ENCODE data around the gene NKAP. TPM values are rescaled to one million over a fixed set of nuclear protein-coding genes. Genes with fewer than 3 reads are reported as not detected.

The NKAP gene
- total and polyA plus RNA-seq, 2 of the 13 experiments (the other 11 are each of a cell fraction or from before 2014, with no cell fraction given), result 3.6 to 6.1 TPM

- TF ChIP-seq ZBTB44 (CRISPR knock-in tag; IDR thresholded peaks at IDR 0.05) (no peak), MED8 (CRISPR knock-in tag; IDR thresholded peaks at IDR 0.05; ENCODE audit: insufficient replicate concordance) (no peak), ZNF546 (CRISPR knock-in tag; conservative IDR thresholded peaks at IDR 0.05) (no peak), SKI (IDR thresholded peaks at IDR 0.05; ENCODE audit: partially characterized antibody) (no peak), PTBP1 (IDR thresholded peaks at IDR 0.05; ENCODE audit: low read depth, low read length, poor library complexity, severe bottlenecking) (no peak), TMF1 (CRISPR knock-in tag; IDR thresholded peaks at IDR 0.05; ENCODE audit: low read depth) (no peak), HOXA7 (CRISPR knock-in tag; IDR thresholded peaks at IDR 0.05) (no peak), NBN (conservative IDR thresholded peaks at IDR 0.05) (no peak), TCF12 (IDR thresholded peaks at IDR 0.05) (no peak), TCF12 (CRISPR knock-in tag; IDR thresholded peaks at IDR 0.05) (no peak), RCOR2 (CRISPR knock-in tag; IDR thresholded peaks at IDR 0.05) (no peak), ZNF576 (CRISPR knock-in tag; IDR thresholded peaks at IDR 0.05) (no peak), BHLHE40 (IDR thresholded peaks at IDR 0.05; ENCODE audit: low read length) (no peak), ZBTB14 (CRISPR knock-in tag; IDR thresholded peaks at IDR 0.05) (0 out of 2 replicates have a peak, but pooled peaks have one; percentile 57), ARID5B (CRISPR knock-in tag; IDR thresholded peaks at IDR 0.05) (no peak; the same call in 1 of the 2 replicates), ZBTB1 (CRISPR knock-in tag; IDR thresholded peaks at IDR 0.05; ENCODE audit: borderline replicate concordance) (no peak), ZNF362 (CRISPR knock-in tag; IDR thresholded peaks at IDR 0.05; ENCODE audit: borderline replicate concordance) (no peak), PBX3 (CRISPR knock-in tag; IDR thresholded peaks at IDR 0.05; ENCODE audit: borderline replicate concordance) (0 out of 2 replicates have a peak, but pooled peaks have one; percentile 45), ZNF777 (CRISPR knock-in tag; IDR thresholded peaks at IDR 0.05) (no peak; the same call in 1 of the 2 replicates)
These were observed 71.8 kb downstream of the NKAP start, which contains the start of the genes NDUFA1 and RNF113A (continued) for GRCh38 chrX:119871599-119872395.

All from HepG2 (cell line).